GM12875 (cell line): ENCODE measurements around the gene MKKS.
"Not testable (repeated sequence)": the region's sequence is repeated elsewhere in the genome, so short reads cannot be mapped to it uniquely, and the experiment has no call there.

ENCODE experiments used
- H3K4me3 ChIP-seq: one replicate; pipeline ENCODE4 v1.5.1; 2011; ENCODE audit warnings: low read depth, low read length, control low read depth
- TF ChIP-seq, protein P1 (sequence below): IDR thresholded peaks from 2 replicates; pipeline ENCODE4 v1.5.1; 2011; ENCODE audit warnings: low read depth, mild to moderate bottlenecking, control low read depth, inconsistent platforms, low read length, moderate library complexity, borderline replicate concordance; ENCODE audit not compliant: insufficient read depth

MKKS gene

GRCh38 chr20:10430000-10430466, 4.0 kb downstream of the MKKS start:
- TF ChIP-seq, protein P1, sequence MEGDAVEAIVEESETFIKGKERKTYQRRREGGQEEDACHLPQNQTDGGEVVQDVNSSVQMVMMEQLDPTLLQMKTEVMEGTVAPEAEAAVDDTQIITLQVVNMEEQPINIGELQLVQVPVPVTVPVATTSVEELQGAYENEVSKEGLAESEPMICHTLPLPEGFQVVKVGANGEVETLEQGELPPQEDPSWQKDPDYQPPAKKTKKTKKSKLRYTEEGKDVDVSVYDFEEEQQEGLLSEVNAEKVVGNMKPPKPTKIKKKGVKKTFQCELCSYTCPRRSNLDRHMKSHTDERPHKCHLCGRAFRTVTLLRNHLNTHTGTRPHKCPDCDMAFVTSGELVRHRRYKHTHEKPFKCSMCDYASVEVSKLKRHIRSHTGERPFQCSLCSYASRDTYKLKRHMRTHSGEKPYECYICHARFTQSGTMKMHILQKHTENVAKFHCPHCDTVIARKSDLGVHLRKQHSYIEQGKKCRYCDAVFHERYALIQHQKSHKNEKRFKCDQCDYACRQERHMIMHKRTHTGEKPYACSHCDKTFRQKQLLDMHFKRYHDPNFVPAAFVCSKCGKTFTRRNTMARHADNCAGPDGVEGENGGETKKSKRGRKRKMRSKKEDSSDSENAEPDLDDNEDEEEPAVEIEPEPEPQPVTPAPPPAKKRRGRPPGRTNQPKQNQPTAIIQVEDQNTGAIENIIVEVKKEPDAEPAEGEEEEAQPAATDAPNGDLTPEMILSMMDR, result no peak
- no peak overlapping the region for H3K4me3 ChIP-seq

- H3K4me3 ChIP-seq, result no peak overlapping the region
- TF ChIP-seq, protein P1, result no peak
Measured at GRCh38 chr20:10429443-10429981, 4.5 kb downstream of the MKKS start.

GRCh38 chr20:10428008-10428407, 6.0 kb downstream of the MKKS start:
- TF ChIP-seq, protein P1, result no peak
- no peak overlapping the region for H3K4me3 ChIP-seq

DNA sequence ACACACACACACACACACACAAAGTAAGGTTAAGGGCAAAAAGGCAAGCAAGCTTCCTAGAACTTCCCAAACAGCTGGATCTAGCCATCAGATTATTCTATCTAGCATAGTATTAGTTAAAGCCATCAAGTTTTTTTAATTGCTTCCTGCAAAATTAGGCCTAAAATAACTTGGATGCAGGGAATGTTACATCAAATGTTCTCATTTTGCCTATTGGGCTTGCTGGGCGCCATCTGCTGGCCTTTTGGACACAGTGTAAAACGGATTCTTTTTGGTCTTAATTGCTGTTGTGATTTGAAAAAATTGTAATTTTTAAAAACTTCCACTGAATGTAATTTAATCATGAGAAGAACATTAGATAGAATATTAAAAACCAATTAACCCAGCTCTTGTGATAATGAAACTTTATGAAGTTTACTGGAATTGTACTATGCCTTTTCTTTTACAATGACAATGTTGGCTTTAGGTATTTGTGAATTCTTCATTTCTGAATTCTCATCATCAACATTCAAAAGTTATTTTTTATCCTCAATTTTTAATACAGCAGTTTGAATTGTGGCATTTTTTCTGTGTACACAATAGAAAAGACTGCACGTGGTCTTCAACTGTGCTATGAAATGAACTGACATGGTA, 6.8 kb downstream of the MKKS start:
- no peak overlapping the region for H3K4me3 ChIP-seq
- TF ChIP-seq, protein P1, result peak; percentile 64; the same call in 1 of the 2 replicates

- no peak overlapping the region for H3K4me3 ChIP-seq
- TF ChIP-seq, protein P1, result no peak
Measured at GRCh38 chr20:10423735-10424134, 10.3 kb downstream of the MKKS start.

DNA sequence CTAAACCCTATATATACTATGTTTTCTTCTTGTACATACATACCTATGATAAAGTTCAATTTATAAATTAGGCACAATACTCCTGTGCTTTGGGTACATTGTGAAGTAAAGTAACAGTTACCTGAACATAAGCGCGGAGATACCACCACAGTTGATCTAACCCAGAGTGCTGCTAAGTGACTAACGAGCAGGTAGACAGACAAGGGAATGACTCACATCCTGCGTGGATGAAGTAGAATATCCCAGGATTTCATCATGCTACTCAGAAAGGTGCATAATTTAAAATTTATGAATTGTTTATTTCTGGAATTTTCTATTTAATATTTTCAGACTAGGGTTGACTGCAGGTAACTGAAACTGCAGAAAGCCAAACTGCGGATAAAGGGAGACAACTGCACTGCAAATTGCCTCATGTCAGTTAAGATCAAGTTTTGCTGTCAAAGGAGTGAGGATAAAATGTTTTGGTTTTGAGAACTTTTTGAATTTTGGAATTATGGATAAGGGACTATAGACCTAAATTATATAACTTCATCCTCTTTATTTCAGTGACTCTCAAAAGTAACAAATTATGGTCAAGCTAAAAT, 14.4 kb downstream of the MKKS start:
- no peak overlapping the region for H3K4me3 ChIP-seq
- TF ChIP-seq, protein P1, result no peak

DNA sequence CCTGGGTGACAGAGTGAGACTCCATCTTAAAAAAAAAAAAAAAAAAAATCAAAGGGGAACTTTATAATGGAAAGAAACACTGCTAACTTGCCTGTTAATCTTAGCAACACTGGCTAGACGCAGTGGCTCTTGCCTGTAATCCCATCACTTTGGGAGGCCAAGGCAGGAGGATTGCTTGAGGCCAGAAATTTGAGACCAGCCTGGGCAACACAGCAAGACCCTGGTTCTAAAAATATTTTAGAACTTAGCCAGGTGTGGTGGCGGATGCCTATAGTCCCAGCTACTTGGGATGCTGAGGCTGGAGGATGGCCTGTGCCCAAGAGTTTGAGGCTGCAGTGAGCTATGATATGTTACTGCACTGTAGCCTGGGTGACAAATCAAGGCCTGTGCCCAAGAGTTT, 16.8 kb downstream of the MKKS start:
- not testable (repeated sequence) for H3K4me3 ChIP-seq
